HEK293 (cell line): Measurements from ENCODE around the gene ARHGEF26.

Experiments used
- CTCF ChIA-PET: fragments of 350-600 bp; formaldehyde crosslinking; extraction: SDS; loops from one replicate; lab custom pipeline; 2021; ENCODE audit warnings: antibody characterized with exemption; lab: Yijun Ruan, JAX
- POLR2A ChIA-PET: fragments of 300-600 bp; formaldehyde crosslinking; extraction: SDS; loops from one replicate; lab custom pipeline; 2020; ENCODE audit warnings: antibody characterized with exemption, inconsistent platforms; lab: Yijun Ruan, JAX
- H3K27ac ChIP-seq: fragments of 200-500 bp; sonication (Bioruptor generic); 2 replicates; pipeline ENCODE4 v1.5.1; 2014; ENCODE audit warnings: low read depth, low read length, control low read depth, inconsistent platforms; ENCODE audit errors: extremely low read depth
- H3K36me3 ChIP-seq, 2 experiments: fragments of 200-500 bp in 1 of 2; sonication (Bioruptor generic) in 1 of 2; 1 replicate in 1 of 2; 2 replicates in 1 of 2; pipeline ENCODE4 v1.5.1; 2014 to 2017; ENCODE audit warnings: inconsistent platforms in 2 of 2, low read length in 2 of 2; ENCODE audit not compliant: control insufficient read depth in 2 of 2, insufficient read depth in 1 of 2
- H3K4me1 ChIP-seq: fragments of 200-500 bp; sonication (Bioruptor generic); 2 replicates; pipeline ENCODE4 v1.5.1; 2014; ENCODE audit warnings: mild to moderate bottlenecking, low read length, inconsistent platforms; ENCODE audit not compliant: control insufficient read depth, insufficient read depth
- H3K4me3 ChIP-seq: 2 replicates; pipeline ENCODE4 v1.5.1; 2011; ENCODE audit warnings: low read depth, mild to moderate bottlenecking, control low read depth, low read length, moderate library complexity
- H3K9me3 ChIP-seq: fragments of 200-500 bp; sonication (Bioruptor generic); 2 replicates; pipeline ENCODE4 v1.5.1; 2014; ENCODE audit warnings: low read depth, low read length, inconsistent platforms; ENCODE audit not compliant: control insufficient read depth, insufficient read depth
- GLIS1 ChIP-seq: fragments of 450-650 bp; formaldehyde crosslinking; IDR thresholded peaks from 2 replicates; pipeline ENCODE4 v1.5.1; 2016; ENCODE audit warnings: missing biosample characterization, missing genetic modification characterization
- MZF1 ChIP-seq: fragments of 450-650 bp; formaldehyde crosslinking; IDR thresholded peaks from 2 replicates; pipeline ENCODE4 v1.5.1; 2017; ENCODE audit warnings: missing biosample characterization, missing genetic modification characterization, borderline replicate concordance
- PRDM10 ChIP-seq: fragments of 450-650 bp; formaldehyde crosslinking; IDR thresholded peaks from 2 replicates; pipeline ENCODE4 v1.5.1; 2016; ENCODE audit warnings: missing biosample characterization, missing genetic modification characterization
- SCRT1 ChIP-seq: fragments of 450-650 bp; formaldehyde crosslinking; IDR thresholded peaks from 2 replicates; pipeline ENCODE4 v1.5.1; 2016; ENCODE audit warnings: missing biosample characterization, missing genetic modification characterization, borderline replicate concordance
- YY1 ChIP-seq: fragments of 450-650 bp; formaldehyde crosslinking; IDR thresholded peaks from 2 replicates; pipeline ENCODE4 v1.5.1; 2018; ENCODE audit warnings: missing biosample characterization, missing genetic modification characterization
- ZBTB21 ChIP-seq: fragments of 450-650 bp; formaldehyde crosslinking; IDR thresholded peaks from 2 replicates; pipeline ENCODE4 v1.5.1; 2017; ENCODE audit warnings: missing biosample characterization, missing genetic modification characterization
- ZFP3 ChIP-seq: fragments of 450-650 bp; formaldehyde crosslinking; IDR thresholded peaks from 2 replicates; pipeline ENCODE4 v1.5.1; 2016; ENCODE audit warnings: low read depth, missing biosample characterization, missing genetic modification characterization
- ZNF19 ChIP-seq: fragments of 450-650 bp; formaldehyde crosslinking; IDR thresholded peaks from 2 replicates; pipeline ENCODE4; 2016; ENCODE audit warnings: missing biosample characterization, missing genetic modification characterization, low read depth
- ZNF223 ChIP-seq: fragments of 450-650 bp; formaldehyde crosslinking; IDR thresholded peaks from 2 replicates; pipeline ENCODE4 v1.5.1; 2016; ENCODE audit warnings: missing biosample characterization, missing genetic modification characterization
- ZNF324 ChIP-seq: fragments of 450-650 bp; formaldehyde crosslinking; IDR thresholded peaks from 2 replicates; pipeline ENCODE4 v1.5.1; 2016; ENCODE audit warnings: missing biosample characterization, missing genetic modification characterization
- ZNF391 ChIP-seq: fragments of 450-650 bp; formaldehyde crosslinking; IDR thresholded peaks from 2 replicates; pipeline ENCODE4 v1.5.1; 2016; ENCODE audit warnings: low read depth, missing biosample characterization, missing genetic modification characterization, borderline replicate concordance
- ZNF398 ChIP-seq: fragments of 450-650 bp; formaldehyde crosslinking; IDR thresholded peaks from 2 replicates; pipeline ENCODE4 v1.5.1; 2017; ENCODE audit warnings: missing biosample characterization, missing genetic modification characterization
- ZNF404 ChIP-seq: fragments of 450-650 bp; formaldehyde crosslinking; IDR thresholded peaks from 2 replicates; pipeline ENCODE4 v1.5.1; 2017; ENCODE audit warnings: missing biosample characterization, missing genetic modification characterization
- ZNF416 ChIP-seq: fragments of 450-650 bp; formaldehyde crosslinking; IDR thresholded peaks from 2 replicates; pipeline ENCODE4 v1.5.1; 2016; ENCODE audit warnings: missing biosample characterization, missing genetic modification characterization
- ZNF433 ChIP-seq: fragments of 450-650 bp; formaldehyde crosslinking; IDR thresholded peaks from 2 replicates; pipeline ENCODE4 v1.5.1; 2016; ENCODE audit warnings: missing biosample characterization, missing genetic modification characterization, low read depth
- ZNF48 ChIP-seq: fragments of 450-650 bp; formaldehyde crosslinking; IDR thresholded peaks from 2 replicates; pipeline ENCODE4 v1.5.1; 2016; ENCODE audit warnings: missing biosample characterization, missing genetic modification characterization
- ZNF623 ChIP-seq: fragments of 450-650 bp; formaldehyde crosslinking; IDR thresholded peaks from 2 replicates; pipeline ENCODE4 v1.5.1; 2016; ENCODE audit warnings: missing biosample characterization, missing genetic modification characterization
- ZNF747 ChIP-seq: fragments of 450-650 bp; formaldehyde crosslinking; IDR thresholded peaks from 2 replicates; pipeline ENCODE4 v1.5.1; 2016; ENCODE audit warnings: missing biosample characterization, missing genetic modification characterization
- ZNF843 ChIP-seq: fragments of 450-650 bp; formaldehyde crosslinking; IDR thresholded peaks from 2 replicates; pipeline ENCODE4 v1.5.1; 2016; ENCODE audit warnings: missing biosample characterization, missing genetic modification characterization
- TF ChIP-seq, protein P1 (sequence below): fragments of 450-650 bp; formaldehyde crosslinking; IDR thresholded peaks from 2 replicates; pipeline ENCODE4 v1.5.1; 2017; ENCODE audit warnings: missing biosample characterization, missing genetic modification characterization
- TF ChIP-seq, protein P2 (sequence below): fragments of 450-650 bp; formaldehyde crosslinking; IDR thresholded peaks from 2 replicates; pipeline ENCODE4 v1.5.1; 2017; ENCODE audit warnings: missing biosample characterization, missing genetic modification characterization

Gene ARHGEF26

GRCh38 chr3:154273381-154273780 is 152.2 kb downstream of the ARHGEF26 start:
- H3K9me3 ChIP-seq, result no peaks in the 10 kb centered on the region
- peaks cover 24 to 68% of the 10 kb centered on the region in 2 experiments for H3K36me3 ChIP-seq
- no peak overlapping the region for H3K27ac ChIP-seq
- no peak overlapping the region for H3K4me3 ChIP-seq
- no peaks in the 10 kb centered on the region for H3K4me1 ChIP-seq
- TF ChIP-seq YY1 (tag by site-specific recombination) (no peak), ZNF48 (tag by site-specific recombination) (no peak), ZNF843 (tag by site-specific recombination) (no peak), ZNF747 (tag by site-specific recombination) (no peak), ZNF19 (tag by site-specific recombination) (no peak), ZNF398 (no peak), ZNF404 (tag by site-specific recombination) (no peak), ZNF391 (no peak), GLIS1 (tag by site-specific recombination) (no peak), ZNF623 (no peak), ZFP3 (tag by site-specific recombination) (no peak)
- TF ChIP-seq, protein P1, sequence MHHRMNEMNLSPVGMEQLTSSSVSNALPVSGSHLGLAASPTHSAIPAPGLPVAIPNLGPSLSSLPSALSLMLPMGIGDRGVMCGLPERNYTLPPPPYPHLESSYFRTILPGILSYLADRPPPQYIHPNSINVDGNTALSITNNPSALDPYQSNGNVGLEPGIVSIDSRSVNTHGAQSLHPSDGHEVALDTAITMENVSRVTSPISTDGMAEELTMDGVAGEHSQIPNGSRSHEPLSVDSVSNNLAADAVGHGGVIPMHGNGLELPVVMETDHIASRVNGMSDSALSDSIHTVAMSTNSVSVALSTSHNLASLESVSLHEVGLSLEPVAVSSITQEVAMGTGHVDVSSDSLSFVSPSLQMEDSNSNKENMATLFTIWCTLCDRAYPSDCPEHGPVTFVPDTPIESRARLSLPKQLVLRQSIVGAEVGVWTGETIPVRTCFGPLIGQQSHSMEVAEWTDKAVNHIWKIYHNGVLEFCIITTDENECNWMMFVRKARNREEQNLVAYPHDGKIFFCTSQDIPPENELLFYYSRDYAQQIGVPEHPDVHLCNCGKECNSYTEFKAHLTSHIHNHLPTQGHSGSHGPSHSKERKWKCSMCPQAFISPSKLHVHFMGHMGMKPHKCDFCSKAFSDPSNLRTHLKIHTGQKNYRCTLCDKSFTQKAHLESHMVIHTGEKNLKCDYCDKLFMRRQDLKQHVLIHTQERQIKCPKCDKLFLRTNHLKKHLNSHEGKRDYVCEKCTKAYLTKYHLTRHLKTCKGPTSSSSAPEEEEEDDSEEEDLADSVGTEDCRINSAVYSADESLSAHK (tag by site-specific recombination), result no peak
- TF ChIP-seq, all 188 proteins: peak for 0
- CTCF ChIA-PET, result no interaction called here
- POLR2A ChIA-PET, result no interaction called here

DNA sequence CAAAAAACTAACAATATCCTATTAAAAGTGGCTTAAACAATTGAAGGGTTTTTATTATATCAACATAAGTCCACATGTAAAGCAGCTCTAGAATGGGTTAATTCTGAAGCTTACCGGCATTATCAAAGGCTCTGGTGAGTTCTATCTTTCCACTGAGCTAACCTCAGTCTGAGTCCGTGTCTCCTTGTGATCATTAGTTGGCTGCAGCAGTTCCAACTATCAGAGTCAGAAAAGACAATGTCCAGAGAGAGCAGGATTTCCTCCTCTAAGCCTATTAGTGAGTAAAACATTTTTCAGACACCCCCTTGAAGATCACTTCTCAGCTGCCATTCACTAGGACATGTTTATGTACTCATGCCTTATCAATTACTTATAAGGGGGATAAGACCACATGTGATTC is 153.2 kb downstream of the ARHGEF26 start:
- Histone ChIP-seq H3K4me1 (no peaks in the 10 kb centered on the region), H3K9me3 (no peaks in the 10 kb centered on the region), H3K36me3 (peaks cover 31 to 76% of the 10 kb centered on the region in 2 experiments), H3K27ac (no peak overlapping the region), H3K4me3 (no peak overlapping the region)
- TF ChIP-seq ZNF223 (tag by site-specific recombination), result no peak
- TF ChIP-seq ZNF19 (tag by site-specific recombination), result no peak
- TF ChIP-seq PRDM10 (tag by site-specific recombination), result no peak
- TF ChIP-seq SCRT1 (tag by site-specific recombination), result no peak
- no peak for TF ChIP-seq MZF1 (tag by site-specific recombination)
- TF ChIP-seq ZBTB21 (tag by site-specific recombination), result no peak
- TF ChIP-seq ZNF416 (tag by site-specific recombination), result no peak
- no peak for TF ChIP-seq ZNF433 (tag by site-specific recombination)
- TF ChIP-seq ZNF324 (tag by site-specific recombination), result no peak
- TF ChIP-seq, protein P2, sequence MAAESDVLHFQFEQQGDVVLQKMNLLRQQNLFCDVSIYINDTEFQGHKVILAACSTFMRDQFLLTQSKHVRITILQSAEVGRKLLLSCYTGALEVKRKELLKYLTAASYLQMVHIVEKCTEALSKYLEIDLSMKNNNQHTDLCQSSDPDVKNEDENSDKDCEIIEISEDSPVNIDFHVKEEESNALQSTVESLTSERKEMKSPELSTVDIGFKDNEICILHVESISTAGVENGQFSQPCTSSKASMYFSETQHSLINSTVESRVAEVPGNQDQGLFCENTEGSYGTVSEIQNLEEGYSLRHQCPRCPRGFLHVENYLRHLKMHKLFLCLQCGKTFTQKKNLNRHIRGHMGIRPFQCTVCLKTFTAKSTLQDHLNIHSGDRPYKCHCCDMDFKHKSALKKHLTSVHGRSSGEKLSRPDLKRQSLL (tag by site-specific recombination), result no peak
- CTCF ChIA-PET, result no interaction called here
- POLR2A ChIA-PET, result no interaction called here
